GM08714 (cell line): ENCODE measurements around the gene CLUH.

Experiments
- H3K4me3 ChIP-seq: fragments of 200-500 bp; sonication (Bioruptor generic); 2 replicates; pipeline ENCODE4 v1.5.1; 2014; ENCODE audit warnings: mild to moderate bottlenecking, low read length, inconsistent platforms
- ZNF274 ChIP-seq: IDR thresholded peaks from 2 replicates; pipeline ENCODE4 v1.6.1; 2012; ENCODE audit warnings: mild to moderate bottlenecking, low read depth, low read length

The CLUH gene

DNA sequence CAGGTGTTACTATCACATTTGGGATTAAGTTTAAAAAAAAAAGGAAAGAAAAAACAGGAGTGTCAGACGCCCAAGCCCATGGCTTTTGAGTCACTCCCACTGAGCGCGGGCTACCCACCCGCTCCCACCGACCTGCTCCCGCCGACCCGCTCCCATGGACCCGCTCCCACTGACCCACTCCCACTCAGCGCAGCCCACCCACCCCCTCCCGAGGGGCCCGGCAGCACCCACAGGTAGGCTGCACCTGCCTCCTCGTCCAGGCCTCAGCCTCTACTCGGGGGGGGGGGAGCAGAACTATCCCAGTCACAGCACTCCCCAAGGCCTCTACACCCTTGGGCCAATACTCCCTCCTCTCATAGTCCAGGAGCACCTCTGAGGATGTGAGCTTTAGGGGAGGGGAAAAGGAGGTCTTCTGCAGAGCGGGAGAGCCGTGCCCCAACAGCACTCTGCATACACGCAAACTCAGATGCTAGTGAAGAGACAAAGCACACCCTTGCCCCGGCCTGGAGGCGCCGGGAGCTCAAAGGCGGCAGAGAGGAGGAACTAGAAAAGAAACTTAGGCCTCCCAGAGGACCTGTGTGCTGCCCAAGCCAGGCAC lies 2.9 kb downstream of the CLUH start:
- TF ChIP-seq ZNF274: no peak

DNA sequence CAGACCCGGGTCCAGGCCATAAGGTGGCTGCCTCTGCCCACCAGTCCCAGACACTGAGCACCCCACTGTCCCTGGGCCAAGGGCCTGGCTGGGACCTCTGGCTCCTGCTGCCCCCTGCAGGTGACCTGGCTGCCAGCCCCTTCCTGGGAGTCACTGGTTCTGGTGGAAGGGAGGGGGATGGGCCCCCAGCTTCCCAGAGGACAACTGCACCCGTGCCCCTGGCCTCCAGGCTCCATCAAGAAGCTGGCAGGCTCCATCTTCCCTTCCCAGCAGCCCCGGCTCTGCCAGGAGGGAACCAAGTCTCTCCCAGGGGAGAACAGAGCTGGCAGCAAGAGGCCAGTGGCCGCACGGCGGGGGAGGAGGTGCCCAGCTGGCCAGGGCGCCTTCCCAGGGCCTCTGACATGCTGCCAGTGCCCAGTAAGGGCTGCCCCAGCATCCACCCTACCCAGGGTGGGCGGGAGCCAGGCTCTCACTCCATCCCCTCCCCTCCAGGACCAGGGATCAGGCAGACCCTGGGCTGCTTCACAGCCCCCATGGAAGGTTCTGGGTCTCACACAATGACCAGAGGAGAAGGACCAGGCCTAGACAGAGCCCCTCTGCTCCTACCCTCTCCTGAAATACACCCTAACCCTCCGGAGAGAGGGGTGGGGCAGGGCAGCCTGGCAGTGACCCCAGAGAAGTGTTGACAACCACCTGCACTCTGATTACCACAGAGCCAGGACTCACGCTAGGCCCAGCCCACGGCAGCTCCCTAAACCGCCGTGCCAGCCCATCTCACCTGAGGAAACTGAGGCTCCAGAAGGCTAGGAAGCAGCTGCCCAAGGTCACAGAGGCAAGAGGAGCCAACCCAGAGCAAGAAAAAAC lies 3.6 kb downstream of the CLUH start:
- no peak overlapping the region for H3K4me3 ChIP-seq
- TF ChIP-seq ZNF274: no peak

More for the DNA sequence above, 2.9 kb downstream of the CLUH start:
- H3K4me3 ChIP-seq: no peak overlapping the region

DNA sequence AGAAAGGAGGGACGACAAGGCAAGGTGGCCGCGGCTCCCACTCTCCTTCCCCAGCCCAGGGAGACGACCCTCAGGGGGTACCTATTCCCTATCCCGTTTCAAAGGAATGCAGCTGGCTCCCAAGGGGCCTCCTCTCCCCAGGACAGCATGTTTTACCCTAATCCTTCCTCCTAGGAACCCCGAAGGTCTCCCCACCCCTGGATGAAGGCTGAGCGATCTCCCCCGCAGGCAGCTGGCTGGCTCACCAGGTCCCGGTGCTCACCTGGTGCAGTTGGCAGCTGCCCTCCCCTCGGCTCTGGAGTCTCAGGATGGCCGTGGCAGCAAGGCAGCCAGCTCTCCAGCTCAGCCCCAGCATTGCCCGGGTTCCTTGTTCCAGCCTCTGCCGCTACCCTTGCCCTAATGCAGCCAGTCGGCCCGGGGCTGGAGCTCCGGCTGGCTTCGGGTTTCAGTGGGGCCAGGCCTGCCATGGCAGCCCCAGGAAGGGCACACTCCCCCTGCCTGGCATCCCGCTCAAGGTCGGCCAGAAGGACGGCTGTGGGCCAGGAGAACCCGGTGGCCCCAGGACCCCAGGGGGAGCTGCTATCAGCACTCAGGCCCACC lies 4.6 kb downstream of the CLUH start:
- no peak overlapping the region for H3K4me3 ChIP-seq
- TF ChIP-seq ZNF274: no peak

DNA sequence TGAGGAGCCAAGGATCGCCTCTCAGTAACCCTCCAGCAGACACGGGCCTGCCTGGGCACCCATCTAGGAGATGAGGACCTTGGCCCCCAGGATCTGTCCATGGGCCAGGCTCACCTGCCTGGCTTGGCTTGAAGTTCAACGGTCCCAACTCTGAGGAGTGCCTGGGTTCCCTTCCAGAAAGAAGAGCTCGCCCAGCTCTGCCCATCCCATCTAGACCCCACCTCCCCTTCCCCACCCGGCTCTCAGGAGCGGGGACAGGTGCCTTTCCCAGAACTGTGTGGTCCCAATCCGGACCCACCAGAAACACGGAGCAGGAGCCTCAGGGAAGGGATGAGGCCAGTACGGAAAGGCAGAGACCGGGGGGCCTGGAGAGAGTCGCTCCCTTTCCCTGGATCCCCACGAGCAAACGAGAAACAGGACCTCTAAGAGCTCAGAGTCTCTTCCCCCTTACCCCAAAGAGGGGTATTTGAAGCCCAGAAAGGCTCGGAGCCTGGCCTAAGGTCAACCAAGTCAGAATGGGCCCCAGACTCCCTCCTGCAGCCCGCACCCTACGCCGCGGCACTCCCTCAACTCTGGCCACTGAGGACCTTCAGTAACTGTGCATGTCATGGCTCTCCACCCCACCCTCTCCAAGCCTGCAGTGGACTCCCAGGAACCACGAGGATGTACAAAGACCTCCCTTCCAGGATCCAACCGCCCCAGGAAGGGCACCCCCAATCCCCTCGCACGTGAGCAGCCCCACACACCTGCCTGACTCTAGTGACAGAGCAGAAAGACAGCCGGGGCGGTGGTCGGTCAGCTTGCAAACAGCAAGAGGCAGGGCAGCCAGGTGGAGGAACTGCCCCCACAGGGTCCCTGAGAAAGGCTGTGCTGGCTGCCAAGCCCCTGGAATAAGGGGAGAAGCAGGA lies 5.4 kb downstream of the CLUH start:
- TF ChIP-seq ZNF274: no peak
- no peak overlapping the region for H3K4me3 ChIP-seq

DNA sequence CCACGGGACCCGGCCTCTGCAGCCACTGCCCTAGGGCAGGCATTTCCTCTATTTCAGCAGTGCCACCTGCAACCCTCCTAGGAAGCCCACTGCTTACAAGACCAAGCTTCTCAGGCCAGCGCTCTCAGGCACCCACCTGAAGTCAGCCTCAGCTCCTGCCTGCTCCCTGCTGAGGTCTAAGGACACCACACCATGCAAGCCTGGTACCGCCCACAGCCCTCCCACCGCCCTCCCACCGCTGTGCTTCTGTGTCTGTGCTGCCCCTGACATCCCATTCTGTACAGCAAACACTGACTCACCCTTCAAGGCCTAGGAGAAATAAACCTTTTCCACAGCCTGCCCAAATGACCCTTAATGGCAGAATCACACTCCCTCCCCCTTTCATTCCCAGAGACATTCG lies 6.3 kb downstream of the CLUH start:
- TF ChIP-seq ZNF274: no peak
- no peak overlapping the region for H3K4me3 ChIP-seq

DNA sequence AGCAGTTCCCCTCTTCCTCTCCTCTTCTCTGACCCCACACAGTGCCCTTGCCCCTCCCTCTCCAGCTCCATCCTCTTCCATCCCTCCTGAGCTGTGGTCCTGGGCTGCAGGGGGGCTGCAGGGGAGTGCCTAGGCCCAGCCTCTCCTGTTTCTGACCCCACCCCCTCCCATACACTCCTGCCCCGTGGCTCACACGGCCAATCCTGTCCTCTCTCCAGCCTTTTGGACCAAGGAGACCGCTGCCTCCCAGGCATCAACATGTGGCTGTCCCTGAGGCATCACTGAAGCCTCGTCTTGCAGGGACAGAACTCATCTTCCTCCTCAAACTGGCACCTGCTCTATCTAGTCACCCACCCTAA lies 6.7 kb downstream of the CLUH start:
- H3K4me3 ChIP-seq: no peak overlapping the region
- no peak for TF ChIP-seq ZNF274

DNA sequence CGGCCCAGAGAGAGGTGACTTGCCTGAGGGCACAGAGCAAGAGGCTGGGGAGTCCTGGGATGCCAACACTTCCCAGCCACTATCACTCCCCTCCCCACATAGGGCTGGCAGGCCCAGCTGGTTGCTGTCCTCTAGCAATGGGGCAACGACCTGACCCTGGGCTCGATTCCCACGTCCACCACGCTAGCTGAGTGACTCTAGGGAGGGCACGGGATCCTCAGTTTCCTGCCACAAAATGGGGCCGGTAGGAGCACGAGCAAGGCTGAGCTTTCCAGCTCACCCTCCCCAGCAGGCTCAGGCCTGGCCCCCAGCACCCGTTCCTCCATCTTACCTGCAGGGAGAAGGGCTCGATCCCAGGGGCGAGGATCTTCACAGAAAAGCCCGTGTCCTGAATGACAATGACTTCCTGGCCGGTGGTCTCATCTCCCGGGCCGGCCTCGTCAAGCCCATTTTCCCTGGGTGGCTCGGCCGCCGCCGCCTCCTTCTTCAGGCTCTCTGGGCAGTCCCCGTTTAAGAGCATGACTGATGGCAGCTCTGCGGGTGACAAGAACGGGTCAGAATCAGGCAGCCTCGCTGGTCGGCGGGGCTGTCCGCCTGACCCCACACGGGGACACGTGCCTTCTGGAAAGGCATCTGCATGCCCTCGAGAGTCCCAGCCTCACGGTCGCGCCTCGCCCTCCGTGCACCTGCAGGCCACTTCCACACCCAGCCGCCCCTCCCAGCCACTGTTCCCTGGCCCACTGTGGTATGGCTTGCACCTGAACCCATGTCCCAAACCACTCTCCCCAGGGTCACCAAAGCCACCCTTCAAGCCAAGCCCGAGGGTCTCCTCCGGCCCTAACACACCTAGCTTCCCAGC lies 7.3 kb downstream of the CLUH start:
- no peak for TF ChIP-seq ZNF274
- H3K4me3 ChIP-seq: no peak overlapping the region

DNA sequence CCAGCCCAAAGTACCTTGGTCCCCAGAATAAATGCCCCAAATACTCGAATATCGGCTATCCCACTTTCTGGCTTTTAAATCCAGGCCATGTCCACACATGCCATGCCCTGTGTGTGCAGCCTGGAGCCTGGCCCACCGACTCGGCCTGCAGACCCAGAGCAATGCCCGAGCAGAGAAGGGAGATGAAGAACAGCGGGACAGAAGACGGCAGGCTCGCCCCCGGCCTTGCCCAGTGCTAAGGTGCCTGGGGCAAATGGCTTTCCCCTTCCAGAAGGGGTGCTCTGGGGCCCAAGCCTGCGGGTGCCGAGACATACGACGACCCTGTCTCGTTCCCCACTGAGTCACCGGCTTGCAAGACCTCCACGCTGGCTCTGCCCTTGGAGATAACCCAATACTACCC lies 8.0 kb downstream of the CLUH start:
- no peak overlapping the region for H3K4me3 ChIP-seq
- TF ChIP-seq ZNF274: no peak

DNA sequence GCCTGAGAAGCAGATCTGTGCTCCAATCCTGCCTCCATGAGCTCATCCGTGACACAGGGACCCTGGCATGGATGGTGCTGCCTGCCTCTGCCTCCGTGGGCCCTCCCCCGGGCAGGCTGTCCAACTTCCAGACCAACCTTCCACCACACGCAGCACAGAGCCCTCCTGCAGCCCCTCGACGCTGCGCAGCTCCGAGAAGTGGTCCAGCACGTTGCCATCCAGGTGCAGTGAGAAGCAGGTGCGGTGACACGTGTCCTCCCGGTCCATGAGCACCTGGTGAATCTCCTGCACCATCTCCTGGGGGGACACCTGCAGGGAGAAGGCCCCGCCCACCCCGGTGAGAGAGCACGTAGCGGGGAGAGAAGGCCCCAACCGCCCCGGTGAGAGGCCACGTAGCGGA lies 8.4 kb downstream of the CLUH start:
- no peak overlapping the region for H3K4me3 ChIP-seq
- no peak for TF ChIP-seq ZNF274

DNA sequence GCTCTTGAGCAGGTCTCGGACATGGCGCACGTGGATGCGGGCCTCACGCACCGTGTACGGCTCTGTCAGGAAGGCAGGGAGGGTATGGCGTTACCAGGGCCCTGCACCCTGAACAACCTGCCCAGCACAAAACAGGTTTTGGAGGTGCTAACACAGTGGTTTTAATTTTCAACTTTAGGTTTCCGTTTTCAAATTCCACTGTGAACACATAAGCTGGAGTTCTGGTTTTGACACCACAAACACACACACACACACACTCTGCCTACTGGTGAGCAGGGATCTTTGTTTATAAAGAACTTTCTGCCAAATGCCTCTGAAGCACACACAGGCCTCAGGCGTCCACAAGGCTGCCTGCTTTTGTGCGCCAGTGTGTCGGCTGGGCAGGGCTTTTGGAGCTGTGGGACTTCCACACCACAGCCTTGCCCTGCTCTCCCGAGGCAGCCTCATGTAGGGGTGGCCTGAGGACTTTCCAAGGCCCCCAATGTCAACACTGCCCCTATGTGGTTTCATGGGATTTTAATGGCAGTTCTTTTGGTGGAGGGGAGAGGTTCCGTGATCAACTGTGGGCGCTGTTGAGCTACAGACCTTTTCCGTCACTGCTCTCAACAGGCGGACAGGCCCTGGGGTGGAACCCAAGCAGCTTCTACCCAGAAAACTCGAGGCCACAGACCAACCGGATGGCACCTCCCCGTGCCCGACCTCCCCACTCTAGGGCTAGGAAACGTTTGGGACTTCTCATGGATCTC lies 9.4 kb downstream of the CLUH start:
- TF ChIP-seq ZNF274: no peak

DNA sequence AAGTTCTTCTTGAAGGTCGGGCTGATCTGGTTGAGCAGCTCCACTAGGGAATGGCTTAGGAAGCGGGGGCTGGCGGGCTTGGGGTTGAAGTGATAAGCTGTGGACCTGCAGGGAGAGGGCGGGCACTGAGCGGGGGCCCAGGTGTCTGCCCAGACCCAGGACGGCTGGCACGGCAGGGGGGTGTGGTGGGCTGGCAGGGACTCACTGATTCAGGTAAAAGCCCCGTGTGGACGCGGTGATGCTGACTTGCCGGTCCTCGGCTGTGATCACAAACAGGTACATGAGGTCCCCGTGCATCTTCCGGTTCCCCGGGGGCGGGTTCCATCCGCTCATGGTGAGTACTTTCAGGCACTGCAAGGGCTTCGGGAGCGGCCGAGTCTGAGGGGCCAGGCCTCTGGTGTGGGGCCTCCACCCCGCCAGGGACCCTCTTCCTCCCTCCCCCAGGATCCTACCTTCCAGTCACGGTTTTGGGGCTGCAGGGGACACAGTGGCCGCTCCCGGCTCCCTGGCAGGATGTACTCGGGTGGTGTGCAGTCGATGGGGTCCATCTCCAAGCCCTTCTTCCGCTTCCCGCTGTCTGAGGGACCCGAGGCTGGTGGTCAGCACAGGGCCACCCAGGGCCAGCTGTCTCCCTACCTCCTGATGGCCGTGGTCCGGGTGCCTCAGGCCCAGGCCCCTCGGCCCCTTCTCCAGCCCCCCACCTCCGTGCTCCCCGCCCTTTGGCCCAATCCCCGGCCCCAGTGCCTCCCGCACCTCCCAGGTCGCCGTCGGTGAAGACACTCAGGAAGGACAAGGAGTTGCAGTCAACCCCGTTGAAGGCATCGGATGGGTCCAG lies 10.2 kb downstream of the CLUH start:
- no peak overlapping the region for H3K4me3 ChIP-seq
- TF ChIP-seq ZNF274: no peak

More for the DNA sequence above, 9.4 kb downstream of the CLUH start:
- no peak overlapping the region for H3K4me3 ChIP-seq
